Superior temporal gyrus (tissue), 1 donor: Measurements from ENCODE around the gene KLHL3.

Source experiments
- DNase-seq: peaks from one replicate; pipeline ENCODE4 v3.0.0-alpha.2; 2016; ENCODE audit errors: extremely low spot score

Gene KLHL3

GRCh38 chr5:137611011-137611580, 124.8 kb downstream of the KLHL3 start:
- no peak for DNase-seq

GRCh38 chr5:137610598-137610997, 125.3 kb downstream of the KLHL3 start:
- no peak for DNase-seq

DNA sequence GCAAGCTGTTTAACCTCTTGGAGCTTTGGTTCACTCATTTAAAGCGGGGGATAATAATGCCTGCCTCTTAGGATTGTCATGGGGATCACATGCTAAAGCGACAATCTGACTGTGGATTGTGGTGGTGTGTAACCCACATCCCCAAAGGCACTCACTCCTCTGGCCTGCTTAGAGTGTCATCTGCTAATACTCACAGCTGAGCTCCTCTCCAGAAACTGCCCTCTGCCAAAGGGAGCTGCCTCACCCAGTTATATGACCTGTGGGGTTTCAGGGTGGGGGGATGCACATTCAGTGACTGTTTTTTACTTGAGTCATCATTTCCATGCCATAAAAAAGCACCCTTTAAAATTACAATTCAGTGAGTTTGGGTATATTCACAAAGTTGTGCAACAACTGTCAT, 126.8 kb downstream of the KLHL3 start:
- DNase-seq = no peak

GRCh38 chr5:137607771-137608170, 128.1 kb downstream of the KLHL3 start:
- DNase-seq = no peak

DNA sequence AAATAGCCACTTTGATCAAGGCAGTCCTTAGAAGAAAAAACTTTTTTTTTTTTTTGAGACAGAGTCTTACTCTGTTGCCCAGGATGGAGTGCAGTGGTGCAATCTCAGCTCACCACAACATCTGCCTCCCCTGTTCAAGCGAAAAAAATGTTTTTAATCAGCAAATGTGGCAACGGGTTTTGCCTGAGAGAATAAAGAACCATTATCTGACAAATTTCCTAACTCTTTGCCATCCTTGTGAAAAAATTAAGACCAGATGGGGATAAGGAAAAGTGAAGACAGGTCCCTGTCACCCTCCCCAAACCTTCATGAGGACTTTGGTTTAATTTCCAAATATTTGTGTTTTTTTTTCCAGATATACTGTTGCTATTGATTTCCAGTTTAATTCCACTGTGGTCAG, 129.5 kb downstream of the KLHL3 start:
- no peak for DNase-seq

DNA sequence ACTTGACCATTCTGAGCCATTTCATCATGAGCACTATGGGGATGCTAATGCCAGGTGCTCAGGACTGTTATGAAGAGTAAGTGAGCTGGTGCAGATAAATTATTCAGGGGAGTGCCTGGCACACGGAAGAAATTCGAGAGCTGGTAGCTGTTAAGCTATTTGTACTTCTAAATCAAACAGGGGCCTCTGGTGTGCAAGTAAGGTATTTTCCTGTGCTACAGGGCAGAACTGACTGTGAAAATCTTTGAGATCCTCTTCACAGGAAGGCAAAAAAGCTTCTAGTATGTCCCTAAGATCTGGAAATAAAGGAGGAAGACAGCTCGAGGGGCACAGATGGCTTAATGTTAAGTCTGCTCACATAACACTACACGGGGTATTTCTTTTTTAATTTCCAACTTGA, 130.5 kb downstream of the KLHL3 start:
- peak; percentile 35 for DNase-seq

DNA sequence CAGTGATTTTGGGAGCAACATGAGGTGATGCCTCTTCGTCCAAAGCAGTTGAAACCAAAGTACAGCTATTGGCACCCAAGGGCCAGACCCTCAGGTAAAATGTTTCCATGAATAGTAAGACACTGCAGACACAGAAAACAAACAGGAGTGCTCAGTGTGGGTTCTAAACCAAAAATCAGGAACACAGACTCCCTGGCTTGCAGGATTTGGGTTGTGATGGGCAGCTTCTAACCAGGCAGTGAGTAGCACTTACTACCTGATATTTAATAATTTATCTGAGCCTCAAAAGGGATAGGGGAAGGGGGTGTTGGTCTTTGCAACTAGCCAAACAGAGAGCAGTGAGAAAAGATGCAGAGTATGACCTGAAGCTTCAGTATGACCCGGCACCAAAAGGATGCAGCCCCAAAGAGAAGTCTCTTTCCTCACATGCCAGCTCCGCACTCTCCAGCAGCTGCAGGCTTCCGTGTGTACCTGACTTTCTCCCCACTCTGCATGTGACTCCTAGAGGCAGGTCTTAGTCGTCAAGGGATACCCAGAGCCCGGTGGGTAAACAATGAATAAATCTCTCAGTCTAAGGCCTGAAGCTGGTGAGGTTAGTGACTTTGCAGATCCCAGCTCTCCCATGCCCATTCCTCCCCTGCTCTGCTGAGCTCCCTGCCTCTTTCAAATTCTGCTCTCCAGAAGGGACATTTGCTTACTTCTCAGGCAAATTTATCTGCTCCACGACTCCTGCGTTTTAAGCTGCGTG, 131.4 kb downstream of the KLHL3 start:
- no peak for DNase-seq

DNA sequence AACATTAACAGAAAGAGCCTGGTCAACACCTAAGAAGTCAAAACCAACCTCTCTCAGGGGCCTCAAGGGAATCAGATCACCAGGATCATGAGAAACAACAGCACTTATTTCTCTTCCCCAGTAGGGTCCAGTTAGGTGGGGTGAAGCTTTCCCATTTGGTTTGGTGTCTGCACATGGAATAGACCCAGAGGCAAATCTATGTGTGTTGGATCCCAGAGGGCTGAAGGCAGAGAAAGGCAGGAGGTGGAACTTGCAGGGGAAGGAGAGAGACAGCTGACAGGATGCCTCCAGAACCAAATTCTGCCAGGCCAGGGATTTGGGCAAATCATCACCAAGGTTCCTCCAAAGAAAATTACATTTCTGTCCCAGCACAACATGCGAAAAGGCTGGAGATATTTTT, 132.0 kb downstream of the KLHL3 start:
- no peak for DNase-seq

GRCh38 chr5:137603356-137603755, 132.5 kb downstream of the KLHL3 start:
- no peak for DNase-seq

GRCh38 chr5:137602721-137603273, 133.1 kb downstream of the KLHL3 start:
- no peak for DNase-seq

GRCh38 chr5:137600721-137601360, 135.0 kb downstream of the KLHL3 start:
- no peak for DNase-seq

DNA sequence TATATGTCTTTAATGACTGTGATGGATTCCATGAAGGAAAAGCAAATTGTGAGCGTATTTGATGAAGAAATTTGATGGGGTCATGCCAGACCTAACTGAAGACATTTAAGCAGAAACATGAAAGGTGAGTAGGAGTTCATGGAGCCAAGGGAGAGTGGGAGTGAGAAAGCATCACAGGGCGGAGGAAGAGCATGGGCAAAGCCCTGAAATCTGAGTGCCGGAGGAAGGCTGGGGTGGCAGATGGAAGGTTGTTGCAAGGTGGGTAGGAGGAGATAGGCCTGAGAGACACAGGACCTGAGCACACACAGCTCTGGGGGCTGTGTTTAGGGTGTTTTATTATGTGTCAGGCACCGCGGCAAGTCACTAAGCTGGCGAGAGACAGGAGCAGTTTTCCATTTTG, 136.4 kb downstream of the KLHL3 start:
- DNase-seq = no peak

DNA sequence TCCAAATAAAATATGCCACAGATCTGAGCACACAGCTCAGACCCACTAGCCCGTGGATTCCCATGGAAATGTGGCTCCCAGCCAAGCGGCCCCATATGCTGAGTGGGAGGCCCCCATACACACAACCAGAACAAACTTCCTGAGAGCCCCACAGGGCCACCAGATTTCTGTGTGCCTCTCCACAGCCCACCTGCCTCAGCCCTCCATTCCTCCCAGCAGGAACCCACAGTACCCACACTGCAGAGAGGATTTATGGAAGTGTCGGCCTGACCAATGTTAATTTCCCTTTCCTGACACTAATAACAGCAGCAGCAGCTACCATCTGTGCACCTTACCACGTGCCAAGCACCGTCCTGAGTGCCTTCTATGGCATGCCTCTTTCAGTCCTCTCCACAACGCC, 137.5 kb downstream of the KLHL3 start:
- DNase-seq = no peak

- no peak for DNase-seq
These were observed 138.9 kb downstream of the KLHL3 start for GRCh38 chr5:137596941-137597340.

DNA sequence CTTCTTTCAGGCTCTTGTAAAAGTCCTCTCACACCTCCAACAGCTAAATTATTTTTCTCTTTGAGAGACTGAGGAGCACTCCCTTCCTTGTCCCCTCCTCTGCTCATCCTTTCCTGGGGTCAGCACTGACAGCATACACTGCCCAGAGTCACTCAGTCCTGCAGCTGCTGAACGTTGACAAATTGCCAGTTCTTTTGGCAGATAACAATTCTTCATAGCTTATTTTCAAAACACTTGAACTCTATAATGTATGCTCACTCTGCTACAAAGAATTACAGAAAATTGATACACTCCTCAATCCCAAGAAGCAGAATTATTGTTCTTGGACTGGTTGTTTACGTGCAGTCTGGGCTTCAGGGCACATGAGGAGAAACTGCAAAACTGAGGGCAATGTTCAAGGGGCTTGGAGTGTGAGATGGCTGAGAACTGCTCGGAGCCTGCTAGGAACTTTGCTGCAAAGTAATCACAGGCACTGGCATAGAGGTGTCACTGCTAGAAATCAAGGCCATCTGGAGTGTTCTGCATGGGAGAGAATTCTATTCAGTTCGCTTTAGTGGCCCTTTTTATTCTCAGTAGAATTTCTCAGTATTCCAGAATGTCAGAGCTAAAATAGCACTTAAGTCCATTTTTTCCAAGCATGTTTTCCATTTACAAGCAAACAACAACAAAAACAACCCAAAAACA, 140.4 kb downstream of the KLHL3 start:
- DNase-seq = no peak

DNA sequence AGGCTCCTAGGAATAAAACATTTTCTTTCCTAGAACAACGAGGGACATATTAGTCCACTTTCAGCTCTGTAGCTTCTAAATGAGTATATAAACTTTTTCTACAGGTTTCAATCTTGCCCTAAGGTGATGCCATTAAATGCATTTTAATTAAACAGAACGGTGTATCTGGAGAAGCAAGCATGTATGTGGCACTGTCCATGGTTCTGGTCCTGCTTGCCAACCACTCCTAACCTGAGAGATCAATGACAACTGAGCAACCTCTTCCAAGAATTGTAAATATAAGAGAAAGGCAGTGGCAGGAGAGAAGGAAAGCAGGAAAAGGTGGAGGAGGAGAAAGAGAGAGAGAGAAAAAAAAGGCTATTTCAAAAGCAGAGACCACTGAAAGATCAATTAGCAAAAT, 141.2 kb downstream of the KLHL3 start:
- no peak for DNase-seq

GRCh38 chr5:137592317-137592716, 143.6 kb downstream of the KLHL3 start:
- no peak for DNase-seq

DNA sequence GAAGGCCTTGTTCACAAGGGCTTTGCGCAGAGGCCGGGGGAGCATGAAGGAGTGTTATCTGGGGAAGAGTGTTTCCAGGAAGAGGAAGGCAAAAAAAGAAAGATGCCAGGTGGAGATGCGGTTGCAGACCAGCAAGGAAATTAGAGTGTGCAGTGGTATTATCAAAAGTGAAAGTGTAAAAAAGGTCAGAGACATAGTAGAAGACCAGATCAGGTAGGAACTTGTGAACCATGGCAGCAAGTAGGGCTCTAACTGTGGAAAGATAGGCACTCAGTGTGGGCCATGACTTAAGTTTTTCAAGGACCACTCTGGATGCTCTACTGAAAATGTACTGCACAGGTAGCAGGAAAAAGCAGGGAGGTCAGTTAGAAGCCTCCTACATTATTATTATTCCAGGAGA, 146.7 kb downstream of the KLHL3 start:
- DNase-seq = no peak

- DNase-seq = no peak
These were observed 148.0 kb downstream of the KLHL3 start for GRCh38 chr5:137587919-137588318.

DNA sequence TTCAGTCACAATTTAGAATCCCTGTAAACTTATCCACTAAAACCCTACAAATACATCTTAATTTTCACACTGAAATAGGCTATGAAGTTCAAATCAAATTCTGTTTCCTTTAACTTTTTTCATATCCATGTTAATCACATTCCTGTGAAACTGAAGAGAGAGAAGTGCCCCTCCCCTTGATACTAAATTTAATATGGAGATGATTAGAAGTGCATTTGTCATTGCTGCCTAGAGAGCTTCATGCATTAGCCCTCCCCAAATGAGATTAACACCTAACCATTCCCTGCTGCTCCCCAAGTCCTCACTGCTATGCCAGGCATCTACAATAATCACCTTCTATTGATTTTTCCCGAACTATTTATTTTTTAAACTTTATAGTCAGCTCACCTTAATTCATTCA, 151.6 kb downstream of the KLHL3 start:
- DNase-seq = no peak

- no peak for DNase-seq
These were observed 152.8 kb downstream of the KLHL3 start for GRCh38 chr5:137583129-137583528.

DNA sequence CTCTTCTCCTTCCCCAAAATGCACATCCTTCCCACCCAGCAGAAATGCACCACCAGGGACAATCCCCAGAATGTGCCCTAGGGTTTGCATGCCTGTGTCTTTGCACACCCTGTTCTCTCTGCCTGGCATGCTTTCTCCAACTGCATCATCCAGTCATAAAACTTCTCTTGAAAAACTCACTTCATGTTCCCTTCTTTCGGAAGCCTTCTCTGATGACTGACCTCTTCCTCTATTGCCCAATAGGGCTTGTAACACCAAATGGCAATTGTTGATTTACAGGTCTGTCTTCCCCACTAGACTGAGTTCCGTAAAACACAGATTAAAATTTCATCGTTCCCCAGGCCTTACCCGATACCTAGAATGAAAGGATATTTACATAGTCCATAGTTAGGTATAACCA, 153.7 kb downstream of the KLHL3 start:
- DNase-seq = no peak
